Stomach (tissue), 9 donors: ENCODE data around the gene ZC3HAV1. TPM values are rescaled to one million over a fixed set of nuclear protein-coding genes. Genes with fewer than 3 reads are reported as not detected.

Experiments used
- DNase-seq, 2 donors: peaks; one replicate each; pipeline versions ENCODE4 v3.0.0 to v3.0.0-alpha.2; 2013 to 2019
- H3K27ac ChIP-seq, 5 donors: fragments of 200-600 bp in 4 of 5; sonication (generic) in 4 of 5; one replicate each; pipeline ENCODE4 v1.5.1; 2013 to 2019; ENCODE audit warnings: mild to moderate bottlenecking in 1 of 5, moderate library complexity in 1 of 5
- H3K27me3 ChIP-seq, 3 donors: fragments of 200-600 bp; sonication (generic); one replicate each; pipeline ENCODE4 v1.5.1; 2017 to 2019; ENCODE audit warnings: mixed run types in 1 of 3
- H3K36me3 ChIP-seq, 4 donors: fragments of 200-600 bp; sonication (generic); 1 replicate in 3 of 4; 2 replicates in 1 of 4; pipeline ENCODE4 v1.5.1; 2016 to 2019
- H3K4me1 ChIP-seq, 4 donors: fragments of 200-600 bp; sonication (generic); one replicate each; pipeline ENCODE4 v1.5.1; 2016 to 2019
- H3K4me3 ChIP-seq, 4 donors: fragments of 200-600 bp; sonication (generic) in 3 of 4; one replicate each; pipeline ENCODE4 v1.5.1; 2016 to 2019; ENCODE audit warnings: mild to moderate bottlenecking in 1 of 4
- H3K9me3 ChIP-seq, 4 donors: fragments of 200-600 bp; sonication (generic); one replicate each; pipeline ENCODE4 v1.5.1; 2016 to 2019
- EP300 ChIP-seq: sonication (generic); formaldehyde crosslinking; IDR thresholded peaks from one replicate; pipeline ENCODE4 v1.6.1; 2017; ENCODE audit warnings: antibody characterized with exemption
- POLR2A ChIP-seq, 4 donors: fragments of 450-650 bp; IDR thresholded peaks; one replicate each; pipeline ENCODE4 v1.6.1; 2016; ENCODE audit warnings: antibody characterized with exemption in 4 of 4, control low read depth in 2 of 4, mild to moderate bottlenecking in 1 of 4, moderate library complexity in 1 of 4
- POLR2AphosphoS5 ChIP-seq, 3 donors: sonication (generic); formaldehyde crosslinking; IDR thresholded peaks; one replicate each; pipeline ENCODE4 v1.6.1; 2016; ENCODE audit warnings: antibody characterized with exemption in 3 of 3
- WGBS, 5 donors: extraction: QIAGEN DNeasy Blood & Tissue Kit in 3 of 5; methylation state at CpG; one replicate each; pipeline versions ENCODE4 v1.1.5 to v1.1.7; 2013 to 2018; 5-methylcytosine and 5-hydroxymethylcytosine counted together
- intact Hi-C: fragments of 100-400 bp; cut with DNase I; formaldehyde crosslinking; loops from one replicate; pipeline ENCODE4 v1.15.1; 2023; ENCODE audit warnings: low total_unique reads
- polyA plus RNA-seq, 3 donors: library from polyadenylated mRNA; stranded (reverse); fragments of 200-250 nt; gene quantifications; one replicate each; pipeline ENCODE4 v1.2.3, GENCODE V29; 2013
- total RNA-seq, 5 donors: library from RNA; depleted of rRNA; stranded (reverse); fragments of >200 nt; gene quantifications; one replicate each; pipeline versions ENCODE4 v1.1.0 to v1.2.3, GENCODE V29; 2014 to 2016
- TF ChIP-seq, protein P1 (sequence below), 7 experiments: fragments of 450-650 bp in 4 of 7; fragments of 200-600 bp in 3 of 7; sonication (generic) in 3 of 7; IDR thresholded peaks; one replicate each; pipeline ENCODE4 v1.5.1; 2016 to 2019; ENCODE audit warnings: antibody characterized with exemption in 7 of 7, control low read depth in 2 of 7, mild to moderate bottlenecking in 1 of 7
- donor health status: healthy with polysubstance abuse.
- donor health status: Bipolar disorder and iron deficiency.
- donor health status: healthy.

The ZC3HAV1 gene
- total and polyA plus RNA-seq, 8 donors: 5.5 to 34.3 (median 12.9) TPM

DNA sequence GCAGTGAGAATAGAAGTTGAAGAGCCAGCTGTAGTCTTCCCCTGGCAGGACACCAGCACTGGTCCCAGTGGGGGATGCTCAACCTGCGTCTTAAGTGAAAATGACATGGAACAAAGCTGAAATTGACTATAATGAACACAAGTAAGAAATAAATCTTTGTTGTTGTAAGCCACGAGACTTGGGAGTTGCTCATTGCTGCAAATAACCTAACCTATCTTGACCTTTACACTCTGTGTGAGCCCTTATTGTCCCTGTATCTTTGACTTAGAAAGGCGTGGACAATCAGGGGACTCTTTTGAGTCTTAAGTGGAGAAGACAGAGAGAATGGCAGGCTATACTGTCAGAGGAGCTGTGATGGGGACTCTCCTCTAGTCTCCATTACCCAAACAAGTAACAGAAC lies 90.6 kb downstream of the ZC3HAV1 start:
- WGBS, 5 donors: 65 to 76% (median 70%) methylated on average over 3 of the region's 3 CpGs
- Histone ChIP-seq H3K9me3 (no peaks in the 10 kb centered on the region), H3K27me3 (no peaks in the 10 kb centered on the region), H3K4me3 (no peak overlapping the region), H3K4me1 (peaks cover 0 to 7% (median 2%) of the 10 kb centered on the region in 4 donors), H3K27ac (no peak overlapping the region), H3K36me3 (peaks cover 0 to 19% (median 18%) of the 10 kb centered on the region in 4 donors)
- TF ChIP-seq EP300 (no peak), POLR2AphosphoS5 (IDR thresholded peaks at IDR 0.05) (no peak), POLR2A (IDR thresholded peaks at IDR 0.05) (no peak)
- TF ChIP-seq, protein P1, sequence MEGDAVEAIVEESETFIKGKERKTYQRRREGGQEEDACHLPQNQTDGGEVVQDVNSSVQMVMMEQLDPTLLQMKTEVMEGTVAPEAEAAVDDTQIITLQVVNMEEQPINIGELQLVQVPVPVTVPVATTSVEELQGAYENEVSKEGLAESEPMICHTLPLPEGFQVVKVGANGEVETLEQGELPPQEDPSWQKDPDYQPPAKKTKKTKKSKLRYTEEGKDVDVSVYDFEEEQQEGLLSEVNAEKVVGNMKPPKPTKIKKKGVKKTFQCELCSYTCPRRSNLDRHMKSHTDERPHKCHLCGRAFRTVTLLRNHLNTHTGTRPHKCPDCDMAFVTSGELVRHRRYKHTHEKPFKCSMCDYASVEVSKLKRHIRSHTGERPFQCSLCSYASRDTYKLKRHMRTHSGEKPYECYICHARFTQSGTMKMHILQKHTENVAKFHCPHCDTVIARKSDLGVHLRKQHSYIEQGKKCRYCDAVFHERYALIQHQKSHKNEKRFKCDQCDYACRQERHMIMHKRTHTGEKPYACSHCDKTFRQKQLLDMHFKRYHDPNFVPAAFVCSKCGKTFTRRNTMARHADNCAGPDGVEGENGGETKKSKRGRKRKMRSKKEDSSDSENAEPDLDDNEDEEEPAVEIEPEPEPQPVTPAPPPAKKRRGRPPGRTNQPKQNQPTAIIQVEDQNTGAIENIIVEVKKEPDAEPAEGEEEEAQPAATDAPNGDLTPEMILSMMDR (IDR thresholded peaks at IDR 0.05): no peak
- intact Hi-C loops: no loop called here
- no peak for DNase-seq

DNA sequence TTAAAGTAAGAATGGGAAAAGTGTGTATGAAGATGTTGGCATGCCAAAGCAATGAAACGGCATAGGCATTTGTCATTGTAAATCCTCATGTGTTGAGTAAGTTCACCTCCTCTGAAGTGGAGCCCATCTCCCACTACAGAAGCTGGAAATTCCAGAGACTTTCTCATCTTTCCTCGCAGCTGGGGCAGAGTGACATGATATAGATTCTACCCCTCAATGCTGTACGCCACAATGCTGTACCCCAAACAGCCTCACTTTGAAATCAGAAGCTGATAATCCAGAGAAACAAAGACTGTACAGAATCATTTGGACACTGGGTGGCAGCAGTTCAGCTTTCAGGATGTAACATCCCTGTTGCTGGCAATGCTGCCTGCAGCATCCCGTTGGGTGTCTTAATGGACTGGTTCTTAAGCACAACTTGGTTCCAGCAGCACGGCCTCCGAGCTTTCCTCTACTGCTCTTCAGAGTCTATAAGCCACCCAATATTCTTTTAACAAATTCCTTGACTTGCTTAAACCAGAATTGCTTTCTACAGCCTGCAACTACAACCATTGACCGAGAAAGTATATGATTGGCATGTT lies 92.5 kb downstream of the ZC3HAV1 start:
- H3K36me3 ChIP-seq: peaks cover 0 to 2% (median under 1%) of the 10 kb centered on the region in 4 donors
- no peak overlapping the region for H3K4me3 ChIP-seq
- no peak for TF ChIP-seq POLR2AphosphoS5 (IDR thresholded peaks at IDR 0.05)
- TF ChIP-seq EP300: no peak
- TF ChIP-seq POLR2A (IDR thresholded peaks at IDR 0.05): no peak
- TF ChIP-seq, protein P1 (IDR thresholded peaks at IDR 0.05): peak in 4 of 7 experiments; percentile 18 to 56 (median 52)
- H3K27me3 ChIP-seq: no peaks in the 10 kb centered on the region
- DNase-seq: peak; percentile 65 to 84
- H3K4me1 ChIP-seq: peaks cover 0 to 7% (median 2%) of the 10 kb centered on the region in 4 donors
- 24 to 31% (median 30%) methylated on average over 7 of the region's 7 CpGs for WGBS, 5 donors
- H3K27ac ChIP-seq: no peak overlapping the region
- intact Hi-C loops: no loop called here
- H3K9me3 ChIP-seq: no peaks in the 10 kb centered on the region

DNA sequence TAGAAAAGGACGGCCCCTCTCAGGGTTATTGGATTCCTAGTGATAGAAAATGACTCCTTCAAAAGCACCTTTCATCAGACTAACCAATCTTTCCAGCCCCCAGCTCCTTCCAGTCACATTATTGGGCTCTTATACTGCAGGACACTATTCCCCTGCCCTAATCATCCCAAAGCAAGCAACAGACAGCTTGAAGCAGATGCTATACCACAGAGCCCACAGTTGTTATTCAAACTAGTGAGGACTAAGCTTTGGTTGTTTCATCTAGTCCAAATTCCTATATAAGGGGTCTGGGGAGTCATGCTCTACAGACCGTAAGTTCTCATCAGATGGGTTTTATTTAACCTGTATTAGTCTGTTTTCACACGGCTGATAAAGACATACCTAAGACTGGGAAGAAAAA lies 98.1 kb downstream of the ZC3HAV1 start:
- H3K4me3 ChIP-seq: no peak overlapping the region
- intact Hi-C loops: no loop called here
- H3K27me3 ChIP-seq: no peaks in the 10 kb centered on the region
- H3K4me1 ChIP-seq: no peaks in the 10 kb centered on the region
- DNase-seq: no peak
- TF ChIP-seq EP300 (no peak), POLR2A (IDR thresholded peaks at IDR 0.05) (no peak), POLR2AphosphoS5 (IDR thresholded peaks at IDR 0.05) (no peak)
- TF ChIP-seq, protein P1 (IDR thresholded peaks at IDR 0.05): no peak
- no peaks in the 10 kb centered on the region for H3K36me3 ChIP-seq
- 84 to 93% (median 89%) methylated on average over 3 of the region's 3 CpGs for WGBS, 5 donors
- no peaks in the 10 kb centered on the region for H3K9me3 ChIP-seq
- H3K27ac ChIP-seq: no peak overlapping the region

DNA sequence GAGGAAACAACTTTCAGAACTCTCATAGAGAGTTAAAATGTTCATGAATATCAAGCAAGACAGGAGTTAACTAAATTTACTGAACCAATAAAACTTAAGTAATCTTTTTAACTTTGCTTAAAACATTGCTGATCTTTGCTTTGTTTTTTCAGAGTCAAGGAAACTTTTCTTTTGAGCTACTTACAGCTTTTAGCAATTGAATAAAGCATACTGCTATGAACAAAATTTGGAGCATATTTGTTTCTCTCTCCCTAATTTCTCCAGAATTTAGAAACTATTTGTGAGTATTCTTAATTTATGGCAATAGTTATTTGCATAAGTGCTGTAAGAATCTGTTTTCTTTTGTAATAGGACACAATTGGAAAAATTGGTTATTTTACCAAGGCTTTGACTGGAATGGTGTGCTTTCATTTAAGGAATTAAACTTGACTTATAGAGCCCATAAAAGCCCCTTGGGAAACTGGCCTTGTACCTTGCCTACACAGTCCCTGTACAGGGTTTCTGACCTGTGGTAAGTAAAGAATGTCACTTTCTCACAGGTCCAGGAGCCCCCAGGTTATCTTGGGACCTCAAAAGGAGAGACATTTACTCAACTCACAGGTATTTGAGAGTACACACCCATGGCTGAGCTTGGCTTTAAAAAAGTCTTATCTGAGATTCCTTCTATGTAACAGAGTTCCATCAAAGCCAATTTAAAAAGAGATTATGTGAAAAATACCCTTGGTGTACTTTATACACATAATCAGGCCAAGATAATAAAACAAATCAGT lies 105.0 kb downstream of the ZC3HAV1 start:
- TF ChIP-seq POLR2AphosphoS5 (IDR thresholded peaks at IDR 0.05) (no peak), POLR2A (IDR thresholded peaks at IDR 0.05) (no peak), EP300 (no peak)
- TF ChIP-seq, protein P1 (IDR thresholded peaks at IDR 0.05): no peak
- intact Hi-C loops: no loop called here
- DNase-seq: no peak

More for the DNA sequence above, 105.0 kb downstream of the ZC3HAV1 start:
- Histone ChIP-seq H3K27ac (no peak overlapping the region), H3K27me3 (no peaks in the 10 kb centered on the region), H3K36me3 (no peaks in the 10 kb centered on the region), H3K4me1 (no peaks in the 10 kb centered on the region), H3K9me3 (peaks cover 0 to 12% (median 3%) of the 10 kb centered on the region in 4 donors), H3K4me3 (no peak overlapping the region)
